GM18519 (cell line): ENCODE measurements around the gene MEX3D.
"Not testable (repeated sequence)": the region's sequence is repeated elsewhere in the genome, so short reads cannot be mapped to it uniquely, and the experiment has no call there.

Experiments used
- ATAC-seq: cut with Tn5 transposase; IDR thresholded peaks from one replicate; pipeline ENCODE4 v1.9.1; 2021; ENCODE audit warnings: mild to moderate bottlenecking, moderate library complexity; ENCODE audit not compliant: unreplicated experiment, low FRiP score

Gene MEX3D

DNA sequence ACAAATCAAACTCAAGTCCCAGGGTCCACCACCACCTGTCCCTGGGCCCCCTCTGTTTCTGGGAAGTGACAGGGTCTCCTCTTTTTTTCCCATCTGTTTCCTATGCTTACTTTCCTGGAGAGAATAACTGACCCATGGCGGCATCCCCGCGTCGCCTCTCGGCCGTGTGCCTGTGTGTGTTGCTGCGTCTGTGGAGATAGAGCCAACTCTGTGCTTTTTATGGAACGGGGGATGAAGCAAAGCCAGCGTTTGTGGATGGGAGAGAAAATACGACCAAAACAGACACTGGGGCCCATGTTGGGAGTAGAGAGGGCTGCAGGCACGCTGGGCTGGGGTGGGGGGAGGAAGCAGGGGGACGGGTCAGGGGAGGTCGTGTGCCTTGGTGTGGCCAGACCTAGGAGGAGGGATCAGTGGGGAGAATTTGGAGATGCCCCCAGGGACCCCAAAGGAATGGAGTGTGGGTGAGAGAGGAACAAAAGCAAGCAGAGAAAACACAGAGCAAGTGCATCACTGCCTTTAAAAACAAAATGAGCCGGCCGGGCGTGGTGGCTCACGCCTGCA lies 27.7 kb downstream of the MEX3D start:
- ATAC-seq: no peak

DNA sequence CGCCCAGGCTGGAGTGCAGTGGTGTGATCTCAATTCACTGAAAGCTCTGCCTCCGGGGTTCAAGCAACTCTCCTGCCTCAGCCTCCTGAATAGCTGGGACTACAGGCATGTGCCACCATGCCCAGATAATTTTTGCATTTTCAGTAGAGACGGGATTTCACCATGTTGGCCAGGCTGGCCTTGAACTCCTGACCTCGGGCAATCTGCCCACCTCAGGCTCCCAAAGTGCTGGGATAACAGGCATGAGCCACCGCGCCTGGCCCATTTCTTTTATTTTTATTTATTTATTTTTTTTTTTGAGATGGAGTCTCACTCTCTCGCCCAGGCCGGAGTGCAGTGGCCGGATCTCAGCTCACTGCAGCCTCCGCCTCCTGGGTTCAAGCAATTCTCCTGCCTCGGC lies 28.4 kb downstream of the MEX3D start:
- not testable (repeated sequence) for ATAC-seq

DNA sequence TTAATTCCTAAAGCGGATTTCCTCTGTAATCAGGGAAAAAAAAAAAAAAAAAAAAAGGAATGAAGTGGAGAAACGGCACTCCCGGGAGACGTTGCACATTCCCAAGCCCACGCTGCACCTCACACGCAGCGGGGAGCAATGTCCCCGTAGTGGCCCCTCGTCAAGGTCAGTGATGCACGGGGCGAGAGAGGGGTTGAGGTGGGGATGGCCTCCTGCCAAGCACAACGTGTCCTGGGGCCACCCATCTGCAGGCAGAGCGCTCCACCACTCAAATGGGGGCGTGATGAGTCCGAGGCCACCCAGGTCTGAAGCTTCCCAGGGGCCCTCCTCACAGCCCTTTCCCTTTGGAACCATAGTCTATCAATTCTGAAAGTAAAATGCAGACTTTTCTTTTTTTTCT lies 29.1 kb downstream of the MEX3D start:
- no peak for ATAC-seq

- not testable (repeated sequence) for ATAC-seq
Measured at GRCh38 chr19:1535699-1536098, 32.4 kb downstream of the MEX3D start.

DNA sequence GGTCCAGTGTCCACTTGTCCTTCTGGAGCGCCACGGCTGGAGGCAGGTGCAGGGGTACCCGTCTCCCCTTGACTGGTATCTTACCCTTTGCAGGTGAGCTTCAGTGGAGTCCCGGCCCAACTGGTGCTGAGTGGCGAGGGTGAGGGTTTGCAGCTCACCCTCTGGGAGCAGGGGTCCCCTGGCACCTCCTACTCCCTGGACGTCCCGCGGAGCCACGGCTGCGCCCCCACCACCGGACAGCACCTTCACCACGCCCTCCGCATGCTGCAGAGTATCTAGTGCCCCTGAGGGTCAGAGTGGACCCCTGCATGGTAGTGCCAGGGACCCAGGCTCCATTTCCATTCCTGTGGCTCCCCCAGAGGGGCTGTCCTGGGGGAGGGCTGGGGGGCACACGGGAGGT lies 33.2 kb downstream of the MEX3D start:
- ATAC-seq: no peak

- ATAC-seq: no peak
Measured at GRCh38 chr19:1533510-1534150, 34.5 kb downstream of the MEX3D start.

DNA sequence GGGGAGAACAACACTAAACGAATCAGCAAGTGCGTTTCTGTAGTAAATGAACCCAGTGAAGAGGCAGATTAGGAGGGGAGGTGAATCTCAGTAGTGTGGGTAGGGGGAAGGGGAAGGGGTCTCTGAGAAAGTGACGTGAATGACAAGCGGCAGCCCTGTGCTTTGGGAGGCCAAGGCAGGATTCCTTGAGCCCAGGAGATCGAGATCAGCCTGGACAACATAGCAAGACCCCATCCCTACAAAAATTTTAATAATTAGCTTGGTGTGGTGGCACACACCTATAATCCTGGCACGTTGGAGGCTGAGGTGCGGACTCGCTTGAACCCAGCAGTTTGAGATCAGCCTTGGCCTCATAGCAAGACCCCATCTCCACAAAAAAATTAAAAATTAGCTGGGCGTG lies 36.1 kb downstream of the MEX3D start:
- ATAC-seq: no peak

DNA sequence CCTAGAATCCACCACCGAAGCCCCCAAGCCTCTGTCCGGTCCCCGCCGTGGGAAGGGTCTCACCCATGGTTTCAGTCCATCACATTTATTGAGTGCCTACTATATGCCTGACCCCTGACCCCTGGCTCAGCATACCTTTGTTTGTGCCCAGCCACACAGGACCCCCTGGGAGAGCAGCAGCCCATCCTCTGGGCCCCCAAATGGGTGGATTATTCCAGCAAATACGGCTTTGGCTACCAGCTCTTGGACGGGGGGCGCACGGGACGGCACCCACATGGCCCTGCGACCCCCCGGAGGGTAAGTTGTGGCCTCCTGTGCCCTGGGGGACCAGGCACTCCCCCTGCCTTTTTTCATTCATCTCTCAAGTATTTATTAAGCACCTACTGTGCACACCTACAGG lies 36.5 kb downstream of the MEX3D start:
- no peak for ATAC-seq

GRCh38 chr19:1530856-1531255 lies 37.3 kb downstream of the MEX3D start:
- ATAC-seq: not testable (repeated sequence)

DNA sequence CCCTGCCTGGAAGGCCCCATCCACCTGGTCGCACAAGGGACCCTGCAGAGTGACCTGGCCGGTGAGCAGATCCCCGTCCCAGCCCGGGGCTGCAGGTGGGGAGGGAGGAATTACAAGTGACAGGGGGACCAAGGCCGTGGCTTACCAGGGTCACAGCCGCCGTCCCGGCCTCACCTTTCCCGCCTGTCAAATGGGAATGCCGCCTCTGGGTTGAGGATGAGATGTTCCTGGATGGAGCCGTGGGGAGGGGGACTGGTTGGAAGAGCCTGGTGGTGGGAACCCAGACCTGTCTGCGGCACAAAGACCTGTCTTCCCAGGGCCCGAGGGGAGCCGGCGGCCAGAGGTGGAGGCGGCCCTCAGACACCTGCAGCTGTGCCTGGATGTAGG lies 38.7 kb downstream of the MEX3D start:
- ATAC-seq: no peak

DNA sequence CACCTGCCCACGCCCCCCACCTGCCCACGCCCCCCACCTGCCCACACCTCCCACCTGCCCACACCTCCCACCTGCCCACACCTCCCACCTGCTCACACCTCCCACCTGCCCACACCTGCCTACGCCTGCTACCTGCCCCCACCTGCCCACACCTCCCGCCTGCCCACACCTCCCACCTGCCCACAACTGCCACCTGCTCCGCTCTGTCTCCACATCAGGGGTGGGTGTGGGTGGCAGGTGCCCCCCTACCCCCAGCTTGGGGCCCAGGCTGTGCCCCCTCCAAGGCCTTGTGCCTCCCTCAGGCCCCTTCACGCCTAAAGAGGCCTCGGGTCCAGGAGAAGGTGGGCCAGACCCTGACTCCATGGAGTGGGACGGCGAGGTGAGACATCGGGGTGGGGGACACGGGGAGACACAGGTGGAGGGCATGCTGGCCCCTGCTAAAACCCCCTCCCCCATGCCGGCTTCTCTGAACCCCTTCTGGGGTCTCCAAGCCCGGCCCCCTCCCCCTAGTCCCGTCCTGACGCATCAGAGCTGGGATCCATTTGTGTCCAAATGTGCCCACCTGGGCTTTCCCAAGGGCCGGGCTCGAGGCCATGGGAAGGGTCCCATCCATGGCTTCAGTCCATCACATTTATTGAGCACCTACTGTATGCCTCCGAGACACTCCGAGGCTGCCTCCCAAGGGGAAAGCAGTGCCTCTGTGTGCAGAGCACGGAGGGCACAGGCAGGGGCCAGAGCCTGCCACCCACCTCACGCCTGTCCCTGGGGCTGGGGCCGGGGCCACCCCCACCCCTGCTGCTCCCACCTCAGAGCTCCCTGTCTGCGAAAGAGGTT lies 39.3 kb downstream of the MEX3D start:
- ATAC-seq: no peak

DNA sequence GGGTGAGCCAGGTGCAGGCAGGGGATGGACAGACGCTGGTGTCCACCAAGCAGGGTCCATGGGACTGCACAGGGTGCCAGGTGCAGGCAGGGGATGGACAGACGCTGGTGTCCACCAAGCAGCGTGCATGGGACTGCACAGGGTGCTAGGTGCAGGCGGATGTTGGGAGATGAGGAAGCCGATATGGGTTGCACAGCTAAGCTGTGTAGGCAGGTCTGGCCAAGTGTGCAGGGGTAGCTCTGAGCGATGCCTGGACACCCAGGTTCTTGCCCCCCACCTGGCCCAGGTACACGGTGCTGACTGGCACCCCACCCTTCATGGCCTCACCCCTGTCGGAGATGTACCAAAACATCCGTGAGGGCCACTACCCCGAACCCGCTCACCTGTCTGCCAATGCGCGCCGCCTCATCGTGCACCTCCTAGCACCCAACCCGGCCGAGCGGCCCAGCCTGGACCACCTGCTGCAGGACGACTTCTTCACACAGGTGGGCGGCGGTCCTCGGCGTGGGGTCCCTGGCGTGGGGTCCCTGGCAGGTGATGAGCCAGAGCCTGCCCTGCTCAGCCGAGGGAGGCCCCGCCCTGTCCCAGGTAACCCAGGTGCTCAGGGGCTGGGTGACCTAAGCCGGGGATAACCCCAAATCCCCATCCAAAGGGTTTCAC lies 40.3 kb downstream of the MEX3D start:
- no peak for ATAC-seq

DNA sequence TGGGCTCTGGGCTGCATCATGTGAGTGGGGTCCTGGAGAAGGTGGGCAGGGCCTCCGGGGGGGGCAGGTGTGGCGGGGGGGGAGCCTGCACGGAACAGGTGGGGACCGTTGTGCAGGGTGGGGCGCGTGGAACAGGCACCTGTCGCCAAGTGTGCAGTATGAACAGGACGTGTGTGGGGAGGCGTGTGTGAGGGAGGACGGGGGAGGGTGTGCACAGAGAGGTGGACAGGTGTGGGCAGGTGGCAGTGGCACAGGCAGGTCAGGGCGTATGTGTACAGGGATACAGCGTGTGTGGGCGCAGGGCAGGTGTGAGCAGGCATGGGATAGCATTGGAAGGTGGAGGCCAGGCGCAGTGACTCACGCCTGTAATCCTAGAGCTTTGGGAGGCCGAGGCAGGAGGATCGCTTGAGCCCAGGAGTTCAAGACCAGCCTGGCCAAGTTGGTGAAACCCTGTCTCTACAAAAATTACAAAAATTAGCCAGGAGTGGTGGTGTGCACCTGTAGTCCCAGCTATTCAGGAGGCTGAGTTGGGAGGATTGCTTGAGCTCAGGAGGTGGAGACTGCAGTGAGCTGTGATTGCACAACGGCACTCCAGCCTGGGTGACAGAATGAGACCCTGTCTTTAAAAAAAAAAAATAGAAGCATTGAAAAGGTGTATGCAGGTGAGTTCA lies 41.0 kb downstream of the MEX3D start:
- no peak for ATAC-seq

- no peak for ATAC-seq
Measured at GRCh38 chr19:1526066-1526778, 41.9 kb downstream of the MEX3D start.

DNA sequence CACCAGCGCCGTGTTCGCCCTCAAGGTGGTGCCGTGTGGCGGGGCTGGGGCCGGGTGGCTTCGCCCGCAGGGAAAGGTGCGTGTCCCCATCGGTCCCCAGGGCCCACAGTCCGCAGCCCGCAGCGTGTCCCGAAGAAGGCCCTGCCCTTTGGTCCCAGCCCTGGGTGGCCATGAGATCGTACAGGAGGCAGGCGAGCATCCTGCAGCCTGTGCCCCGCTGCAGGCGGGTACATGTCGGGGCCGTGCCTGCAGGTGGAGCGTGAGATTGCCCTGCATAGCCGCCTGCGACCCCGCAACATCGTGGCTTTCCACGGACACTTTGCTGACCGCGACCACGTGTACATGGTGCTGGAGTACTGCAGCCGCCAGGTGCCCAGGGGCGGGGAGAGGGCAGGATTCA lies 42.8 kb downstream of the MEX3D start:
- no peak for ATAC-seq

GRCh38 chr19:1524972-1525325 lies 43.2 kb downstream of the MEX3D start:
- no peak for ATAC-seq

DNA sequence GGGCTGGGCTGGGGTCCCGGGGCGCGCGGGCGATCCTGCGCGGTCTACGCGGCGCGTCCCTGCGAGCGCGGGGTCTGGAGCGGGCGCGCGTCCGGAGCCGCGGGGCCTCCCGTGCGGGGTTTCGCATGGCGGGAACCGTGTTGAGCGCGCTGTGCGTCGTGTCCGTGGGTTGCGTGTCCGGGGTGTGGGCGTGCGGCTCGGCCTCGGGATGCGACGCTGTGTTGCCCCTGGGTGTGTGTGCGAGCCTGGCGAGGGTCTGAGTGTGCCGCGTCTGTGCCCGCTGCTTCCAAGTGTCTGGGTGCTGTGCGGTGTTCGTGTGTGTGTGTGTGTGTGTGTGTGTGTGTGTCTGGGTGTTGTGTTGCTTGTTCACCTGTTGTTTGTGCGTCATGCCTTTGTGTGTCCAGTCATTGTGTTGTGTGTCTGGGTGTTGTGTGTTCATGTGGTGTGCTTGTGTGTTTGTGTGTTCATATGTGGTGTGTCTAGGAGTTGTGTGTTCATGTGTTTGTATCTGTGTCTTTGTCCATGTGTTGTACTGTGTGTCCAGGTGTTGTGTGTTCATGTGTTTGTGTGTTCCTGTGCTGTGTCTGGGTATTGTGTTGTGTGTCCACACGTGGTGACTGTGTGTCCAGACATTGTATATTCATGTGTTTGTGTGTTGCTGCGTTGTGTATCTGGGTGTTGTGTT lies 43.7 kb downstream of the MEX3D start:
- no peak for ATAC-seq

GRCh38 chr19:1523412-1524286 lies 44.5 kb downstream of the MEX3D start, which contains the start of gene PLK5:
Gene PLK5 (plus strand): TSS chr19:1524077. CDS start chr19:1526997, 2,920 bp downstream.
- ATAC-seq: no peak

- ATAC-seq: no peak
Measured at GRCh38 chr19:1522838-1523237, 45.3 kb downstream of the MEX3D start.
